Liver (tissue), 9 donors: ENCODE data around the gene ERH. TPM values are rescaled to one million over a fixed set of nuclear protein-coding genes. Genes with fewer than 3 reads are reported as not detected.

Experiments used
- DNase-seq: peaks from one replicate; pipeline ENCODE4 v3.0.0-alpha.2; 2017; ENCODE audit warnings: low spot score
- H3K27ac ChIP-seq, 2 donors: one replicate each; pipeline ENCODE4 v1.7.0; 2013; ENCODE audit warnings: inconsistent platforms in 2 of 2, low read length in 2 of 2, control low read depth in 1 of 2, low read depth in 1 of 2, mild to moderate bottlenecking in 1 of 2
- H3K27me3 ChIP-seq, 4 donors: one replicate each; pipeline versions ENCODE4 v1.6.1 to v1.7.0; 2013; ENCODE audit warnings: low read length in 3 of 4, inconsistent platforms in 1 of 4, mild to moderate bottlenecking in 1 of 4, moderate library complexity in 1 of 4; ENCODE audit not compliant: control insufficient read depth in 4 of 4, insufficient read depth in 4 of 4
- H3K36me3 ChIP-seq, 4 donors: one replicate each; pipeline versions ENCODE4 v1.6.1 to v1.7.0; 2013; ENCODE audit warnings: low read length in 3 of 4, mild to moderate bottlenecking in 3 of 4, low read depth in 1 of 4, moderate library complexity in 1 of 4; ENCODE audit not compliant: control insufficient read depth in 4 of 4, insufficient read depth in 3 of 4
- H3K4me1 ChIP-seq, 4 donors: one replicate each; pipeline versions ENCODE4 v1.6.1 to v1.7.0; 2013; ENCODE audit warnings: low read length in 3 of 4, mild to moderate bottlenecking in 3 of 4, moderate library complexity in 1 of 4; ENCODE audit not compliant: control insufficient read depth in 4 of 4, insufficient read depth in 4 of 4
- H3K4me3 ChIP-seq, 3 donors: one replicate each; pipeline versions ENCODE4 v1.6.1 to v1.7.0; 2013; ENCODE audit warnings: low read length in 3 of 3, control low read depth in 1 of 3, low read depth in 1 of 3, mild to moderate bottlenecking in 1 of 3
- H3K9ac ChIP-seq, 2 donors: one replicate each; pipeline ENCODE4 v1.7.0; 2013; ENCODE audit warnings: low read length in 2 of 2, mild to moderate bottlenecking in 2 of 2, moderate library complexity in 2 of 2, control low read depth in 1 of 2, low read depth in 1 of 2
- H3K9me3 ChIP-seq, 4 donors: one replicate each; pipeline versions ENCODE4 v1.6.1 to v1.7.0; 2013; ENCODE audit warnings: low read length in 3 of 4; ENCODE audit not compliant: control insufficient read depth in 4 of 4
- GABPA ChIP-seq, 2 donors: IDR thresholded peaks in 1 of 2; conservative IDR thresholded peaks in 1 of 2; 2 replicates each; pipeline ENCODE4 v1.6.1; 2016; ENCODE audit warnings: antibody characterized with exemption in 2 of 2, mild to moderate bottlenecking in 1 of 2, moderate library complexity in 1 of 2
- HNF4G ChIP-seq: IDR thresholded peaks from 2 replicates; pipeline ENCODE4 v1.6.1; 2016; ENCODE audit warnings: antibody characterized with exemption
- NR2F2 ChIP-seq: IDR thresholded peaks from 2 replicates; pipeline ENCODE4 v1.6.1; 2016; ENCODE audit warnings: antibody characterized with exemption
- RAD21 ChIP-seq, 2 donors: IDR thresholded peaks; 2 replicates each; pipeline ENCODE4 v1.6.1; 2016; ENCODE audit warnings: antibody characterized with exemption in 2 of 2, mild to moderate bottlenecking in 2 of 2
- RXRA ChIP-seq, 2 donors: IDR thresholded peaks; 2 replicates each; pipeline ENCODE4 v1.6.1; 2017 to 2018; ENCODE audit warnings: antibody characterized with exemption in 2 of 2, mild to moderate bottlenecking in 1 of 2
- TAF1 ChIP-seq: conservative IDR thresholded peaks from 2 replicates; pipeline ENCODE4 v1.6.1; 2016; ENCODE audit warnings: antibody characterized with exemption, mild to moderate bottlenecking
- YY1 ChIP-seq: IDR thresholded peaks from 2 replicates; pipeline ENCODE4 v1.6.1; 2016; ENCODE audit warnings: antibody characterized with exemption, mild to moderate bottlenecking
- WGBS: extraction: QIAGEN DNeasy Blood & Tissue Kit; methylation state at CpG from one replicate; pipeline ENCODE4 v1.1.7; 2013; 5-methylcytosine and 5-hydroxymethylcytosine counted together
- polyA plus RNA-seq, 2 donors: library from polyadenylated mRNA; stranded (reverse) in 1 of 2; unstranded in 1 of 2; fragments of 200-250 nt in 1 of 2; fragments of >200 nt in 1 of 2; fragmentation: Nextera tagmentation in 1 of 2; extraction: Ambion mirVana in 1 of 2; gene quantifications; one replicate each; pipeline versions ENCODE4 v1.2.1 to v1.2.3, GENCODE V29; 2013 to 2015
- total RNA-seq, 2 donors: library from RNA; depleted of rRNA; stranded (reverse); fragments of >200 nt; gene quantifications; one replicate each; pipeline ENCODE4 v1.2.3, GENCODE V29; 2014
- TF ChIP-seq, protein P1 (sequence below): IDR thresholded peaks from 2 replicates; pipeline ENCODE4 v1.6.1; 2016; ENCODE audit warnings: antibody characterized with exemption
- TF ChIP-seq, protein P2 (sequence below): fragments of 150-350 bp; IDR thresholded peaks from 2 replicates; pipeline ENCODE4 v1.5.1; 2017; ENCODE audit warnings: improper control_type of control experiment, low read depth, low read length; ENCODE audit not compliant: missing input control
- TF ChIP-seq, protein P3 (sequence below): IDR thresholded peaks from 2 replicates; pipeline ENCODE4 v1.6.1; 2016; ENCODE audit warnings: antibody characterized with exemption, mild to moderate bottlenecking
- donor health status: healthy.
- donor health status: healthy.
- donor health status: healthy.
- donor health status: healthy.
- donor health status: healthy.

Gene ERH
- total and polyA plus RNA-seq, 4 donors, result 49.2 to 78.0 (median 63.4) TPM

GRCh38 chr14:69366069-69366468 is 32.0 kb downstream of the ERH start:
- H3K9ac ChIP-seq, result no peak overlapping the region
- no peak overlapping the region for H3K4me3 ChIP-seq
- no peaks in the 10 kb centered on the region for H3K36me3 ChIP-seq
- 69% methylated on average over 3 of the region's 3 CpGs for WGBS
- no peak for TF ChIP-seq RXRA (IDR thresholded peaks at IDR 0.05)
- TF ChIP-seq, protein P1, sequence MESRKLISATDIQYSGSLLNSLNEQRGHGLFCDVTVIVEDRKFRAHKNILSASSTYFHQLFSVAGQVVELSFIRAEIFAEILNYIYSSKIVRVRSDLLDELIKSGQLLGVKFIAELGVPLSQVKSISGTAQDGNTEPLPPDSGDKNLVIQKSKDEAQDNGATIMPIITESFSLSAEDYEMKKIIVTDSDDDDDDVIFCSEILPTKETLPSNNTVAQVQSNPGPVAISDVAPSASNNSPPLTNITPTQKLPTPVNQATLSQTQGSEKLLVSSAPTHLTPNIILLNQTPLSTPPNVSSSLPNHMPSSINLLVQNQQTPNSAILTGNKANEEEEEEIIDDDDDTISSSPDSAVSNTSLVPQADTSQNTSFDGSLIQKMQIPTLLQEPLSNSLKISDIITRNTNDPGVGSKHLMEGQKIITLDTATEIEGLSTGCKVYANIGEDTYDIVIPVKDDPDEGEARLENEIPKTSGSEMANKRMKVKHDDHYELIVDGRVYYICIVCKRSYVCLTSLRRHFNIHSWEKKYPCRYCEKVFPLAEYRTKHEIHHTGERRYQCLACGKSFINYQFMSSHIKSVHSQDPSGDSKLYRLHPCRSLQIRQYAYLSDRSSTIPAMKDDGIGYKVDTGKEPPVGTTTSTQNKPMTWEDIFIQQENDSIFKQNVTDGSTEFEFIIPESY, result no peak
- TF ChIP-seq TAF1, result no peak
- TF ChIP-seq GABPA (IDR thresholded peaks at IDR 0.05 in 1 of 2, conservative IDR thresholded peaks at IDR 0.05 in 1 of 2), result no peak
- TF ChIP-seq HNF4G, result no peak
- H3K4me1 ChIP-seq, result no peaks in the 10 kb centered on the region
- H3K27me3 ChIP-seq, result no peaks in the 10 kb centered on the region
- no peaks in the 10 kb centered on the region for H3K9me3 ChIP-seq
- DNase-seq, result no peak
- no peak overlapping the region for H3K27ac ChIP-seq

GRCh38 chr14:69364378-69364777 is 33.7 kb downstream of the ERH start:
- no peak overlapping the region for H3K27ac ChIP-seq
- no peak overlapping the region for H3K9ac ChIP-seq
- H3K4me1 ChIP-seq, result no peaks in the 10 kb centered on the region
- no peaks in the 10 kb centered on the region for H3K36me3 ChIP-seq
- no peaks in the 10 kb centered on the region for H3K27me3 ChIP-seq
- no peaks in the 10 kb centered on the region for H3K9me3 ChIP-seq
- WGBS, result 81% methylated on average over 2 of the region's 2 CpGs
- DNase-seq, result no peak
- TF ChIP-seq, protein P2, sequence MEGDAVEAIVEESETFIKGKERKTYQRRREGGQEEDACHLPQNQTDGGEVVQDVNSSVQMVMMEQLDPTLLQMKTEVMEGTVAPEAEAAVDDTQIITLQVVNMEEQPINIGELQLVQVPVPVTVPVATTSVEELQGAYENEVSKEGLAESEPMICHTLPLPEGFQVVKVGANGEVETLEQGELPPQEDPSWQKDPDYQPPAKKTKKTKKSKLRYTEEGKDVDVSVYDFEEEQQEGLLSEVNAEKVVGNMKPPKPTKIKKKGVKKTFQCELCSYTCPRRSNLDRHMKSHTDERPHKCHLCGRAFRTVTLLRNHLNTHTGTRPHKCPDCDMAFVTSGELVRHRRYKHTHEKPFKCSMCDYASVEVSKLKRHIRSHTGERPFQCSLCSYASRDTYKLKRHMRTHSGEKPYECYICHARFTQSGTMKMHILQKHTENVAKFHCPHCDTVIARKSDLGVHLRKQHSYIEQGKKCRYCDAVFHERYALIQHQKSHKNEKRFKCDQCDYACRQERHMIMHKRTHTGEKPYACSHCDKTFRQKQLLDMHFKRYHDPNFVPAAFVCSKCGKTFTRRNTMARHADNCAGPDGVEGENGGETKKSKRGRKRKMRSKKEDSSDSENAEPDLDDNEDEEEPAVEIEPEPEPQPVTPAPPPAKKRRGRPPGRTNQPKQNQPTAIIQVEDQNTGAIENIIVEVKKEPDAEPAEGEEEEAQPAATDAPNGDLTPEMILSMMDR, result no peak
- H3K4me3 ChIP-seq, result no peak overlapping the region

DNA sequence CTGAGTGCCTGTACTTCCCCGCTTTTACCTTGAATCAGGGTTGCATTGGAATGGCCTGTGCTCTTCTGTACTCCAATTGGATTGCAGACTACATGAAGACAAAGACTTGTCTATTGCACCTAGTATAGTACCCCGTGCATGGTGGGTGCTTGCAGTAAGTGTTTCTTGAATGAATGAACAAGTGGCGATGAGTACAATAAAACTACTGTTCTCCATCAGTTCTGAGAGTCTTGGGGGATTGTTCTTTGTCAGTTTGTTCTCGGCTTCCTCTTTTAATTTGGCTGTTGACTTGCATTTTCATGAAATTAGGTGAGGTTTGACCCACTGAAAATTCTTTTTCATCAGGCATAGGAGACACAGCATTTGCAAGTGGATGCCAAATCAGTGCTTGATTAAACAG is 34.1 kb downstream of the ERH start:
- H3K4me3 ChIP-seq, result no peak overlapping the region
- no peaks in the 10 kb centered on the region for H3K36me3 ChIP-seq
- WGBS, result 91% methylated on average over 4 of the region's 4 CpGs
- no peaks in the 10 kb centered on the region for H3K9me3 ChIP-seq
- H3K27ac ChIP-seq, result no peak overlapping the region
- H3K9ac ChIP-seq, result no peak overlapping the region
- DNase-seq, result no peak
- no peaks in the 10 kb centered on the region for H3K27me3 ChIP-seq
- no peaks in the 10 kb centered on the region for H3K4me1 ChIP-seq
- TF ChIP-seq RAD21 (IDR thresholded peaks at IDR 0.05) (no peak), NR2F2 (no peak), RXRA (IDR thresholded peaks at IDR 0.05) (no peak), HNF4G (no peak), YY1 (no peak)
- TF ChIP-seq, protein P3, sequence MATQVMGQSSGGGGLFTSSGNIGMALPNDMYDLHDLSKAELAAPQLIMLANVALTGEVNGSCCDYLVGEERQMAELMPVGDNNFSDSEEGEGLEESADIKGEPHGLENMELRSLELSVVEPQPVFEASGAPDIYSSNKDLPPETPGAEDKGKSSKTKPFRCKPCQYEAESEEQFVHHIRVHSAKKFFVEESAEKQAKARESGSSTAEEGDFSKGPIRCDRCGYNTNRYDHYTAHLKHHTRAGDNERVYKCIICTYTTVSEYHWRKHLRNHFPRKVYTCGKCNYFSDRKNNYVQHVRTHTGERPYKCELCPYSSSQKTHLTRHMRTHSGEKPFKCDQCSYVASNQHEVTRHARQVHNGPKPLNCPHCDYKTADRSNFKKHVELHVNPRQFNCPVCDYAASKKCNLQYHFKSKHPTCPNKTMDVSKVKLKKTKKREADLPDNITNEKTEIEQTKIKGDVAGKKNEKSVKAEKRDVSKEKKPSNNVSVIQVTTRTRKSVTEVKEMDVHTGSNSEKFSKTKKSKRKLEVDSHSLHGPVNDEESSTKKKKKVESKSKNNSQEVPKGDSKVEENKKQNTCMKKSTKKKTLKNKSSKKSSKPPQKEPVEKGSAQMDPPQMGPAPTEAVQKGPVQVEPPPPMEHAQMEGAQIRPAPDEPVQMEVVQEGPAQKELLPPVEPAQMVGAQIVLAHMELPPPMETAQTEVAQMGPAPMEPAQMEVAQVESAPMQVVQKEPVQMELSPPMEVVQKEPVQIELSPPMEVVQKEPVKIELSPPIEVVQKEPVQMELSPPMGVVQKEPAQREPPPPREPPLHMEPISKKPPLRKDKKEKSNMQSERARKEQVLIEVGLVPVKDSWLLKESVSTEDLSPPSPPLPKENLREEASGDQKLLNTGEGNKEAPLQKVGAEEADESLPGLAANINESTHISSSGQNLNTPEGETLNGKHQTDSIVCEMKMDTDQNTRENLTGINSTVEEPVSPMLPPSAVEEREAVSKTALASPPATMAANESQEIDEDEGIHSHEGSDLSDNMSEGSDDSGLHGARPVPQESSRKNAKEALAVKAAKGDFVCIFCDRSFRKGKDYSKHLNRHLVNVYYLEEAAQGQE, result no peak
- TF ChIP-seq, protein P2, result no peak
